HG03469 (cell line): ENCODE results near the gene GRAMD1A.
"Not testable (repeated sequence)": the region's sequence is repeated elsewhere in the genome, so short reads cannot be mapped to it uniquely, and the experiment has no call there.

ENCODE experiments used
- ATAC-seq: cut with Tn5 transposase; IDR thresholded peaks from one replicate; pipeline ENCODE4 v1.9.1; 2021; ENCODE audit warnings: mild to moderate bottlenecking, moderate library complexity, moderate number of reproducible peaks; ENCODE audit not compliant: unreplicated experiment

GRAMD1A gene

GRCh38 chr19:35051268-35051667 lies 51.1 kb downstream of the GRAMD1A start:
- not testable (repeated sequence) for ATAC-seq

- no peak for ATAC-seq
These were observed 51.7 kb downstream of the GRAMD1A start for GRCh38 chr19:35051796-35052195.

GRCh38 chr19:35052599-35053190 lies 52.6 kb downstream of the GRAMD1A start:
- ATAC-seq, result no peak

GRCh38 chr19:35053667-35054293 lies 53.7 kb downstream of the GRAMD1A start:
- ATAC-seq, result no peak

- no peak for ATAC-seq
These were observed 54.5 kb downstream of the GRAMD1A start for GRCh38 chr19:35054626-35055025.

GRCh38 chr19:35055715-35056179 lies 55.6 kb downstream of the GRAMD1A start:
- ATAC-seq, result no peak

GRCh38 chr19:35056513-35057063 lies 56.5 kb downstream of the GRAMD1A start:
- no peak for ATAC-seq

- no peak for ATAC-seq
These were observed 58.2 kb downstream of the GRAMD1A start for GRCh38 chr19:35058370-35058769.

- no peak for ATAC-seq
These were observed 59.1 kb downstream of the GRAMD1A start for GRCh38 chr19:35059006-35059798.

GRCh38 chr19:35059799-35060091 lies 59.6 kb downstream of the GRAMD1A start:
- ATAC-seq, result no peak

- ATAC-seq, result no peak
These were observed 60.2 kb downstream of the GRAMD1A start for GRCh38 chr19:35060160-35060855.

- ATAC-seq, result no peak
These were observed 61.7 kb downstream of the GRAMD1A start for GRCh38 chr19:35061583-35062373.

- ATAC-seq, result no peak
These were observed 62.8 kb downstream of the GRAMD1A start for GRCh38 chr19:35062942-35063341.

GRCh38 chr19:35063940-35064818 lies 64.1 kb downstream of the GRAMD1A start:
- ATAC-seq, result no peak

- ATAC-seq, result no peak
These were observed 65.5 kb downstream of the GRAMD1A start for GRCh38 chr19:35065574-35065973.

- no peak for ATAC-seq
These were observed 66.0 kb downstream of the GRAMD1A start for GRCh38 chr19:35066121-35066520.

- ATAC-seq, result no peak
These were observed 66.8 kb downstream of the GRAMD1A start for GRCh38 chr19:35066691-35067563.

GRCh38 chr19:35068941-35069634 lies 69.0 kb downstream of the GRAMD1A start:
- ATAC-seq, result no peak
